ENCODE data around the gene MIA3. TPM values are rescaled to one million over a fixed set of nuclear protein-coding genes. Genes with fewer than 3 reads are reported as not detected.

MIA3 gene, protein sequence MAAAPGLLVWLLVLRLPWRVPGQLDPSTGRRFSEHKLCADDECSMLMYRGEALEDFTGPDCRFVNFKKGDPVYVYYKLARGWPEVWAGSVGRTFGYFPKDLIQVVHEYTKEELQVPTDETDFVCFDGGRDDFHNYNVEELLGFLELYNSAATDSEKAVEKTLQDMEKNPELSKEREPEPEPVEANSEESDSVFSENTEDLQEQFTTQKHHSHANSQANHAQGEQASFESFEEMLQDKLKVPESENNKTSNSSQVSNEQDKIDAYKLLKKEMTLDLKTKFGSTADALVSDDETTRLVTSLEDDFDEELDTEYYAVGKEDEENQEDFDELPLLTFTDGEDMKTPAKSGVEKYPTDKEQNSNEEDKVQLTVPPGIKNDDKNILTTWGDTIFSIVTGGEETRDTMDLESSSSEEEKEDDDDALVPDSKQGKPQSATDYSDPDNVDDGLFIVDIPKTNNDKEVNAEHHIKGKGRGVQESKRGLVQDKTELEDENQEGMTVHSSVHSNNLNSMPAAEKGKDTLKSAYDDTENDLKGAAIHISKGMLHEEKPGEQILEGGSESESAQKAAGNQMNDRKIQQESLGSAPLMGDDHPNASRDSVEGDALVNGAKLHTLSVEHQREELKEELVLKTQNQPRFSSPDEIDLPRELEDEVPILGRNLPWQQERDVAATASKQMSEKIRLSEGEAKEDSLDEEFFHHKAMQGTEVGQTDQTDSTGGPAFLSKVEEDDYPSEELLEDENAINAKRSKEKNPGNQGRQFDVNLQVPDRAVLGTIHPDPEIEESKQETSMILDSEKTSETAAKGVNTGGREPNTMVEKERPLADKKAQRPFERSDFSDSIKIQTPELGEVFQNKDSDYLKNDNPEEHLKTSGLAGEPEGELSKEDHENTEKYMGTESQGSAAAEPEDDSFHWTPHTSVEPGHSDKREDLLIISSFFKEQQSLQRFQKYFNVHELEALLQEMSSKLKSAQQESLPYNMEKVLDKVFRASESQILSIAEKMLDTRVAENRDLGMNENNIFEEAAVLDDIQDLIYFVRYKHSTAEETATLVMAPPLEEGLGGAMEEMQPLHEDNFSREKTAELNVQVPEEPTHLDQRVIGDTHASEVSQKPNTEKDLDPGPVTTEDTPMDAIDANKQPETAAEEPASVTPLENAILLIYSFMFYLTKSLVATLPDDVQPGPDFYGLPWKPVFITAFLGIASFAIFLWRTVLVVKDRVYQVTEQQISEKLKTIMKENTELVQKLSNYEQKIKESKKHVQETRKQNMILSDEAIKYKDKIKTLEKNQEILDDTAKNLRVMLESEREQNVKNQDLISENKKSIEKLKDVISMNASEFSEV (N-terminal part only)
- total RNA-seq (2022; extraction: Qiagen RNA extraction; ENCODE audit: low read depth), result 17.2 to 27.2 TPM (median 25.3 TPM) in 5 replicates

GRCh38 chr1:222618001-222618879, at the start of gene MIA3:
Gene MIA3 (plus strand): TSS chr1:222618097. CDS start chr1:222618111, 14 bp downstream.

GRCh38 chr1:222589462-222590302, 28.2 kb upstream of the MIA3 start, which contains the start of gene TAF1A:
Gene TAF1A (minus strand): TSS chr1:222589933.

GRCh38 chr1:222712253-222713090, 94.6 kb downstream of the MIA3 start, which contains the start of the genes AIDA and BROX:
Gene AIDA (minus strand): TSS chr1:222712491. CDS start chr1:222712317, 174 bp downstream.
Gene BROX (plus strand): TSS chr1:222712564. CDS start chr1:222715700, 3,136 bp downstream.

Other genes starting within 250 kb of the MIA3 start
- 10.2 to 11.5 TPM (median 10.4 TPM) in 5 replicates for gene HHIPL2, start 70.0 kb upstream of the MIA3 start, total RNA-seq (2022; extraction: Qiagen RNA extraction; ENCODE audit: low read depth)
- gene TAF1A, start 28.2 kb upstream of the MIA3 start, total RNA-seq (2022; extraction: Qiagen RNA extraction; ENCODE audit: low read depth), result 11.5 to 13.4 TPM (median 12.5 TPM) in 5 replicates
- gene AIDA, start 94.4 kb downstream of the MIA3 start, total RNA-seq (2022; extraction: Qiagen RNA extraction; ENCODE audit: low read depth), result 62.9 to 77.3 TPM (median 67.8 TPM) in 5 replicates
- 18.5 to 28.3 TPM (median 21.7 TPM) in 5 replicates for gene BROX, start 94.5 kb downstream of the MIA3 start, total RNA-seq (2022; extraction: Qiagen RNA extraction; ENCODE audit: low read depth)
- not detected in 5 replicates for gene FAM177B, start 119.1 kb downstream of the MIA3 start, total RNA-seq (2022; extraction: Qiagen RNA extraction; ENCODE audit: low read depth)
- gene DISP1, start 196.9 kb downstream of the MIA3 start, total RNA-seq (2022; extraction: Qiagen RNA extraction; ENCODE audit: low read depth), result 1.2 to 2.3 TPM (median 2.1 TPM) in 5 replicates